CD4-positive, alpha-beta T cell treated with Interleukin-4 for 1 hour (primary cell): ENCODE results near the gene ZNF609.
A peak's percentile ranks its signal among the peaks of the same experiment; 100 is the strongest.

Experiments used
- DNase-seq, 2 donors: peaks; one replicate each; pipeline ENCODE4 v3.0.0-alpha.2; 2020 to 2022

The ZNF609 gene

GRCh38 chr15:64673866-64674265 is 213.5 kb downstream of the ZNF609 start:
- DNase-seq: no peak

- DNase-seq: no peak
These were observed 217.9 kb downstream of the ZNF609 start for GRCh38 chr15:64678126-64678819.

- no peak for DNase-seq
These were observed 219.7 kb downstream of the ZNF609 start for GRCh38 chr15:64680097-64680496.

GRCh38 chr15:64681424-64682024 is 221.1 kb downstream of the ZNF609 start:
- DNase-seq: peak in 1 of 2 donors; percentile 15

- no peak for DNase-seq
These were observed 221.9 kb downstream of the ZNF609 start for GRCh38 chr15:64682255-64682654.

GRCh38 chr15:64683378-64683777 is 223.0 kb downstream of the ZNF609 start:
- DNase-seq: no peak

GRCh38 chr15:64685230-64685888 is 225.0 kb downstream of the ZNF609 start:
- DNase-seq: no peak

- DNase-seq: peak in 1 of 2 donors; percentile 51
These were observed 225.9 kb downstream of the ZNF609 start for GRCh38 chr15:64686130-64686735.

- no peak for DNase-seq
These were observed 226.8 kb downstream of the ZNF609 start for GRCh38 chr15:64687172-64687571.

- DNase-seq: no peak
These were observed 227.3 kb downstream of the ZNF609 start for GRCh38 chr15:64687688-64688087.

- no peak for DNase-seq
These were observed 228.4 kb downstream of the ZNF609 start for GRCh38 chr15:64688770-64689169.

GRCh38 chr15:64690008-64690407 is 229.6 kb downstream of the ZNF609 start:
- no peak for DNase-seq

- no peak for DNase-seq
These were observed 230.4 kb downstream of the ZNF609 start for GRCh38 chr15:64690578-64691296.

GRCh38 chr15:64691896-64692565 is 231.7 kb downstream of the ZNF609 start:
- DNase-seq: peak in 1 of 2 donors; percentile 45

GRCh38 chr15:64693134-64693533 is 232.8 kb downstream of the ZNF609 start:
- peak in 1 of 2 donors; percentile 58 for DNase-seq

- DNase-seq: no peak
These were observed 234.4 kb downstream of the ZNF609 start for GRCh38 chr15:64694816-64695215.

- DNase-seq: peak in 1 of 2 donors; percentile 73
These were observed 235.2 kb downstream of the ZNF609 start for GRCh38 chr15:64695561-64695992.

GRCh38 chr15:64696481-64696880 is 236.1 kb downstream of the ZNF609 start:
- no peak for DNase-seq

GRCh38 chr15:64697911-64698369 is 237.6 kb downstream of the ZNF609 start:
- no peak for DNase-seq

GRCh38 chr15:64698823-64699222 is 238.4 kb downstream of the ZNF609 start:
- DNase-seq: no peak

GRCh38 chr15:64699751-64700388 is 239.5 kb downstream of the ZNF609 start:
- DNase-seq: no peak

- DNase-seq: no peak
These were observed 240.7 kb downstream of the ZNF609 start for GRCh38 chr15:64701051-64701450.
